HTR-8/SVneo (cell line): ENCODE results near the gene NEAT1.

Source experiments
- DNase-seq: peaks from one replicate; pipeline ENCODE4 v3.0.0; 2011; ENCODE audit warnings: low spot score, mixed read lengths; ENCODE audit not compliant: insufficient read length
- FAIRE-seq: peaks from 2 replicates; lab custom pipeline; 2011; peaks lifted over from hg19 to GRCh38; lab: Jason Lieb, UNC

Gene NEAT1

DNA sequence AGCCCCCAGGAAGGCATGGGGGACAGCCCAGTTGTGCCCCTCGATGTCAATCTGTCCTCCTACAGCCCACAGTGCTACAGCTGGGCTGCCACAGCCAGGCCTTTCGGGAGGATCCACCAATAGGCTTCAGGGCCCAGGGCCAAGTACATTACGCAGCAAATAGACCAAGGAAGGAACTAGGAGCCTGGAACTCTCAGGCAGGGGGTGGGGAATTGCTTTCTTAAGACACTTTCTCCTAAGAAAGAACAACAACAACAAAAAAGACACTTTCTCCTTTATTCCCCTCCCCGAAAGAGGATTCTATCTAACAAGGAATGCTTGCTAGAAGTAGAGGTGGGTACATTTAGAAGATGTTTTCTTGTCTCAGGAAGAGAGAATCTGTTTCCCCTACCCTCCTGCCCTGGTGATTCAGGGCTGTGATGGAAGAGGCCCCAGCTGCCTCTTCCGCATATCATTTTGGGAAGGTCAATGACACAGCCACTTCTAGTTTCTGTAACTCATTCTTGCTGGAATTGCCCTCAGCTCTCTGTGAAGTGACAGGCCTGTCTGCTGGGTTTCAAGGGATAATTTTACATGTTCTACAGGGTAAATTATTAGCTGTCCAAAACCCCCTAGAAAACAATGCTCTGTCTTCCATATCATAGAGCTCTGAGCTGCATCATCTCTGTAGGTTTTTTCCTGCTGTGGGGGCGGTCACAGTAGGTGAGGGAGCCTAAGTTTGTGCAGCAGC, 70.2 kb downstream of the NEAT1 start:
- DNase-seq, result no peak
- FAIRE-seq, result no peak

DNA sequence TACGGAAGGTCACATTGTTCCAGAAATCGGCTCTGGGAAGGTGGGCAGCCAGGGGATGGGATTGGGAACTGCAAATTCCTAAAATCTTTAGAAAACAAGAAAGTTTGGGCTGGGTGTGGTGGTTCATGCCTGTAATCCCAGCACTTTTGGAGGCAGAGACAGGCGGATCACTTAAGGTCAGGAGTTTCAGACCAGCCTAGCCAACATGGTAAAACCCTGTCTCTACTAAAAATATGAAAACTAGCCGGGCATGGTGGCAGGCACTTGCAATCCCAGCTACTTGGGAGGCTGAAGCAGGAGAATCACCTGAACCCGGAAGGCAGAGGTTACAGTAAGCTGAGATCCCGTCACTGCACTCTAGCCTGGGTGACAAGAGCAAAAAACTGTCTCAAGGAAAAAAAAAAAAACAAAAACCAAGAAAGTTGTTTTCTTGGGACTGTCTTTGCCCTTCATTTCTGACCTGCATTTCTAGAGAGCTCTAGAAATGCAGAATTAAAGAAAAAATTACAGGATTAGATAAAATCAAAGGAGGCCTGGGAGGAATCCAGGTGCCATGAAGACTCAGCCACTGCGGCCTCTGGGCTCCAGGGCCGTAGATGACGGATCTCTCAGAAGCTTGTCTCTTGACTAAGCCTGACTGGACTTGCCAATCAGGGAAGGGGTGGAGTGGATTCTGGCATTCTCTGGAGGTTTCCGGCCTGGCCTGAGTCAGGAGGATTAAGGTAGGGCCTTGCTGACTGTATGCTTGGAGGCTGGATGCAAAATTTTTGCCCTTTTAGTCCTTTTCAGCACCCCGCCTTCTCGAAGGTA, 71.0 kb downstream of the NEAT1 start:
- no peak for FAIRE-seq
- peak; percentile 76 for DNase-seq
